Lower lobe of right lung (tissue), 2 donors: ENCODE data around the gene PGAP3. TPM values are rescaled to one million over a fixed set of nuclear protein-coding genes. Genes with fewer than 3 reads are reported as not detected.
"Not testable (repeated sequence)": the region's sequence is repeated elsewhere in the genome, so short reads cannot be mapped to it uniquely, and the experiment has no call there.

ENCODE experiments used
- ATAC-seq, 2 donors: fragments of 200-7000 bp; cut with Tn5 transposase; one replicate each; pipeline ENCODE4 v1.9.1; 2020 to 2022; ENCODE audit warnings: mild to moderate bottlenecking in 2 of 2, moderate library complexity in 2 of 2
- DNase-seq: peaks from one replicate; pipeline ENCODE4 v3.0.0-alpha.2; 2020
- H3K27ac ChIP-seq: fragments of 200-600 bp; one replicate; pipeline ENCODE4 v1.8.0; 2022
- H3K27me3 ChIP-seq: fragments of 200-600 bp; one replicate; pipeline ENCODE4 v1.8.0; 2022; ENCODE audit warnings: low read depth
- H3K36me3 ChIP-seq: fragments of 200-600 bp; one replicate; pipeline ENCODE4 v1.8.0; 2022; ENCODE audit warnings: mild to moderate bottlenecking
- H3K4me1 ChIP-seq: fragments of 200-600 bp; one replicate; pipeline ENCODE4 v1.8.0; 2022
- H3K4me3 ChIP-seq: fragments of 200-600 bp; one replicate; pipeline ENCODE4 v1.8.0; 2022; ENCODE audit warnings: mild to moderate bottlenecking
- H3K9me3 ChIP-seq: fragments of 200-600 bp; one replicate; pipeline ENCODE4 v1.8.0; 2022
- CTCF ChIP-seq: fragments of 200-600 bp; IDR thresholded peaks from one replicate; pipeline ENCODE4 v1.8.0; 2022; ENCODE audit warnings: antibody characterized with exemption, mild to moderate bottlenecking
- intact Hi-C: fragments of 100-400 bp; cut with DNase I; formaldehyde crosslinking; loops from one replicate; pipeline ENCODE4 v1.11.0; 2022
- total RNA-seq: library from RNA; stranded (reverse); fragmentation: NEBNext Ultra II Directional; extraction: Animal tissue kit (Norgen Biotek cat#: 25700); gene quantifications from one replicate; pipeline ENCODE4 v1.2.1, GENCODE V29; 2021
- donor health status: DM: no; HTN: yes; CAD: no; lungs with severe emphysema.

Gene PGAP3
- total RNA-seq, 1 donor from 2014 or later: 20.7 TPM

- Histone ChIP-seq H3K27me3 (peaks cover 12% of the 10 kb centered on the region), H3K4me1 (peaks cover 55% of the 10 kb centered on the region), H3K4me3 (peak overlapping the region; percentile 86), H3K27ac (peak overlapping the region; percentile 88), H3K36me3 (no peaks in the 10 kb centered on the region), H3K9me3 (no peaks in the 10 kb centered on the region)
- intact Hi-C loops: no loop called here
- DNase-seq (no peak), ATAC-seq (no peak)
- no peak for TF ChIP-seq CTCF
Measured at GRCh38 chr17:39701012-39701783, 13.3 kb upstream of the PGAP3 start.

GRCh38 chr17:39700148-39700987 is 12.5 kb upstream of the PGAP3 start:
- peak; percentile 51 to 62 for ATAC-seq
- Histone ChIP-seq H3K4me1 (peaks cover 49% of the 10 kb centered on the region), H3K27ac (peak overlapping the region; percentile 88), H3K4me3 (peak overlapping the region; percentile 86), H3K27me3 (peaks cover 12% of the 10 kb centered on the region), H3K9me3 (no peaks in the 10 kb centered on the region), H3K36me3 (no peaks in the 10 kb centered on the region)
- TF ChIP-seq CTCF: no peak
- intact Hi-C loops: no loop called here
- DNase-seq: no peak

- Histone ChIP-seq H3K27me3 (peaks cover 12% of the 10 kb centered on the region), H3K4me1 (peaks cover 43% of the 10 kb centered on the region), H3K36me3 (no peaks in the 10 kb centered on the region), H3K9me3 (no peaks in the 10 kb centered on the region), H3K4me3 (peak within 1 kb of the TSS; percentile 86), H3K27ac (peak within 1 kb of the TSS; percentile 88)
- DNase-seq: peak; percentile 79
- intact Hi-C loops: no loop called here
- peak; percentile 88 to 89 for ATAC-seq
- TF ChIP-seq CTCF: no peak
Measured at GRCh38 chr17:39699818-39700147, 11.9 kb upstream of the PGAP3 start, which contains the start of gene ERBB2. TSS of gene ERBB2 (plus strand) at chr17:39700064. CDS start at chr17:39700239, 175 bp downstream.

- DNase-seq, ATAC-seq, H3K36me3 ChIP-seq, H3K9me3 ChIP-seq, intact Hi-C loops: not testable (repeated sequence)
- Histone ChIP-seq H3K4me3 (peak overlapping the region; percentile 86), H3K4me1 (peaks cover 40% of the 10 kb centered on the region), H3K27ac (peak overlapping the region; percentile 88), H3K27me3 (peaks cover 12% of the 10 kb centered on the region)
Measured at GRCh38 chr17:39699157-39699817, 11.4 kb upstream of the PGAP3 start.

- no peak for TF ChIP-seq CTCF
- Histone ChIP-seq H3K27me3 (peaks cover 12% of the 10 kb centered on the region), H3K27ac (no peak overlapping the region), H3K36me3 (no peaks in the 10 kb centered on the region), H3K4me1 (peaks cover 27% of the 10 kb centered on the region), H3K4me3 (no peak overlapping the region), H3K9me3 (no peaks in the 10 kb centered on the region)
- intact Hi-C loops: no loop called here
- DNase-seq (no peak), ATAC-seq (no peak)
Measured at GRCh38 chr17:39697961-39698360, 10.1 kb upstream of the PGAP3 start.
